Lower leg skin (tissue), 3 donors: Measurements from ENCODE around the gene NOTCH2NLA.
"Not testable (repeated sequence)": the region's sequence is repeated elsewhere in the genome, so short reads cannot be mapped to it uniquely, and the experiment has no call there.

Experiments
- CTCF ChIP-seq, 3 donors: fragments of 450-650 bp; IDR thresholded peaks; one replicate each; pipeline ENCODE4 v1.5.1; 2016; ENCODE audit warnings: antibody characterized with exemption in 3 of 3, mild to moderate bottlenecking in 3 of 3, moderate library complexity in 2 of 3
- POLR2A ChIP-seq, 2 donors: fragments of 450-650 bp; IDR thresholded peaks; one replicate each; pipeline ENCODE4 v1.6.1; 2016 to 2017; ENCODE audit warnings: antibody characterized with exemption in 2 of 2, mild to moderate bottlenecking in 1 of 2, moderate library complexity in 1 of 2

GRCh38 chr1:146228144-146228682 is 608 bp downstream of the NOTCH2NLA start:
- not testable (repeated sequence) for TF ChIP-seq CTCF, POLR2A (IDR thresholded peaks at IDR 0.05)
